Motor neuron (in vitro differentiated cells): ENCODE measurements around the gene NUP37. TPM values are rescaled to one million over a fixed set of nuclear protein-coding genes. Genes with fewer than 3 reads are reported as not detected.
A peak's percentile ranks its signal among the peaks of the same experiment; 100 is the strongest.

Experiments used
- ATAC-seq, 8 experiments: fragments of 200-7000 bp; cut with Tn5 transposase; replicated peaks in 6 of 8; 2 replicates each; pipeline ENCODE4 v1.8.0; 2021; ENCODE audit warnings: mild to moderate bottlenecking in 8 of 8, moderate library complexity in 8 of 8
- H3K27ac ChIP-seq, 2 donors: fragments of 250-450 bp; sonication (Bioruptor Pico); 2 replicates each; pipeline ENCODE4 v1.9.0; 2021; ENCODE audit warnings: antibody characterized with exemption in 2 of 2, mild to moderate bottlenecking in 2 of 2, moderate library complexity in 1 of 2
- H3K4me1 ChIP-seq, 2 donors: fragments of 250-450 bp; sonication (Bioruptor Pico); replicated peaks in 1 of 2; 2 replicates each; pipeline ENCODE4 v1.6.1; 2021; ENCODE audit warnings: antibody characterized with exemption in 2 of 2, mild to moderate bottlenecking in 2 of 2, moderate library complexity in 1 of 2
- H3K4me3 ChIP-seq, 5 donors: fragments of 250-450 bp; sonication (Bioruptor Pico); 2 replicates each; pipeline ENCODE4 v1.9.0; 2021; ENCODE audit warnings: antibody characterized with exemption in 5 of 5, mild to moderate bottlenecking in 5 of 5, moderate library complexity in 4 of 5
- WGBS, 10 experiments: fragments of 450-650 bp; shearing (Covaris generic); methylation state at CpG; one replicate each; pipeline ENCODE4 v1.0.0; 2022; 5-methylcytosine and 5-hydroxymethylcytosine counted together
- in situ Hi-C, 9 experiments: fragments of 400-800 bp; cut with MboI; loops; one replicate each; pipeline ENCODE4 v1.15.0; 2021; ENCODE audit warnings: low sequenced_read_pairs in 9 of 9, low pct_unique_long_range_greater_than_20kb in 2 of 9; ENCODE audit not compliant: unreplicated experiment in 9 of 9
- total RNA-seq, 8 experiments: library from RNA; unstranded; fragments of 300-600 nt; gene quantifications; 2 replicates each; pipeline versions ENCODE4 v1.2.3 to v1.2.4, GENCODE V29; 2022

NUP37 gene
- total RNA-seq, 8 experiments from 2014 or later = 13.8 to 37.7 (median 24.4) TPM

- in situ Hi-C loops = loop anchor here in 1 of 9 experiments (25.0 kb wide), 1 partner anchor 89 kb away; no protein-coding TSS in a partner anchor
- Histone ChIP-seq H3K27ac (no peak overlapping the region), H3K4me1 (no peaks in the 10 kb centered on the region), H3K4me3 (no peak overlapping the region)
- WGBS, 10 experiments = 36 to 100% (median 73%) methylated on average over 1 of the region's 1 CpG; no CpG with 5 or more reads in 2 of the 10 experiments
- no peak for ATAC-seq
Observed at GRCh38 chr12:102050660-102051430, 69.1 kb downstream of the NUP37 start.

- in situ Hi-C loops = no loop called here
- Histone ChIP-seq H3K27ac (no peak overlapping the region), H3K4me1 (no peaks in the 10 kb centered on the region), H3K4me3 (no peak overlapping the region)
- WGBS, 10 experiments = 57 to 100% (median 88%) methylated on average over 1 of the region's 1 CpG; no CpG with 5 or more reads in 2 of the 10 experiments
- no peak for ATAC-seq
Observed at GRCh38 chr12:102043928-102044327, 76.0 kb downstream of the NUP37 start.

- no peak overlapping the region for H3K4me3 ChIP-seq
- 50 to 67% (median 60%) methylated on average over 2 to 3 of the region's 3 CpGs; no CpG with 5 or more reads in 1 of the 10 experiments for WGBS, 10 experiments
- no peaks in the 10 kb centered on the region for H3K4me1 ChIP-seq
- in situ Hi-C loops = no loop called here
- no peak overlapping the region for H3K27ac ChIP-seq
- ATAC-seq = no peak
Observed at GRCh38 chr12:102033991-102034745, 85.7 kb downstream of the NUP37 start.

- Histone ChIP-seq H3K27ac (no peak overlapping the region), H3K4me3 (no peak overlapping the region), H3K4me1 (no peaks in the 10 kb centered on the region)
- no peak for ATAC-seq
- in situ Hi-C loops = no loop called here
Observed at GRCh38 chr12:102031852-102032251, 88.1 kb downstream of the NUP37 start.

GRCh38 chr12:102029141-102029540 is 90.8 kb downstream of the NUP37 start:
- no peaks in the 10 kb centered on the region for H3K4me1 ChIP-seq
- in situ Hi-C loops = no loop called here
- 54 to 100% (median 79%) methylated on average over 2 to 4 of the region's 4 CpGs; no CpG with 5 or more reads in 1 of the 10 experiments for WGBS, 10 experiments
- no peak overlapping the region for H3K4me3 ChIP-seq
- no peak for ATAC-seq
- H3K27ac ChIP-seq = no peak overlapping the region

GRCh38 chr12:102026728-102027127 is 93.2 kb downstream of the NUP37 start:
- 17 to 86% (median 63%) methylated on average over 1 of the region's 1 CpG; no CpG with 5 or more reads in 5 of the 10 experiments for WGBS, 10 experiments
- ATAC-seq = peak in 2 of 8 experiments; percentile 29 to 32
- Histone ChIP-seq H3K4me1 (no peaks in the 10 kb centered on the region), H3K4me3 (no peak overlapping the region), H3K27ac (no peak overlapping the region)
- in situ Hi-C loops = no loop called here

GRCh38 chr12:102024765-102025164 is 95.1 kb downstream of the NUP37 start:
- ATAC-seq = no peak
- WGBS, 10 experiments = 50 to 100% (median 89%) methylated on average over 1 to 2 of the region's 2 CpGs; no CpG with 5 or more reads in 2 of the 10 experiments
- no peak overlapping the region for H3K27ac ChIP-seq
- H3K4me3 ChIP-seq = no peak overlapping the region
- in situ Hi-C loops = no loop called here
- H3K4me1 ChIP-seq = no peaks in the 10 kb centered on the region

- in situ Hi-C loops = no loop called here
- peak in 1 of 8 experiments; percentile 81 for ATAC-seq
- no peak overlapping the region for H3K4me3 ChIP-seq
- WGBS, 10 experiments = 82 to 100% (median 94%) methylated on average over 1 to 3 of the region's 3 CpGs; no CpG with 5 or more reads in 1 of the 10 experiments
- H3K27ac ChIP-seq = no peak overlapping the region
- H3K4me1 ChIP-seq = no peaks in the 10 kb centered on the region
Observed at GRCh38 chr12:102023343-102023930, 96.5 kb downstream of the NUP37 start.

Other genes starting within 250 kb of the NUP37 start
- 100 to 1,000 TPM in 1 of 8 experiments, 10 to 100 TPM in 3, 1 to 10 TPM in 2, under 1 TPM in 2; 0.71 to 110 (median 7.4) TPM for gene DRAM1, start 242.5 kb downstream of the NUP37 start, total RNA-seq
- 10 to 100 TPM; 25.8 to 76.8 (median 36.8) TPM for gene WASHC3, start 58.1 kb downstream of the NUP37 start, total RNA-seq
- gene PARPBP, start 69 bp upstream of the NUP37 start, total RNA-seq = 10 to 100 TPM in 3 of 8 experiments, 1 to 10 TPM in 5; 1.2 to 24.2 (median 2.5) TPM
- gene PMCH, start 77.7 kb upstream of the NUP37 start, total RNA-seq = not detected